Hepatocyte (in vitro differentiated cells): ENCODE measurements around the gene ATP6V0A1.

ENCODE experiments used
- EZH2 ChIP-seq: fragments of 200-600 bp; sonication (generic); IDR thresholded peaks from 2 replicates; pipeline ENCODE4 v1.6.1; 2016; ENCODE audit warnings: antibody characterized with exemption, mild to moderate bottlenecking, borderline replicate concordance
- EZH2phosphoT487 ChIP-seq: fragments of 200-600 bp; sonication (generic); IDR thresholded peaks from one replicate; pipeline ENCODE4 v1.6.1; 2018; ENCODE audit warnings: antibody characterized with exemption, mild to moderate bottlenecking, low read depth, moderate library complexity; ENCODE audit not compliant: unreplicated experiment, severe bottlenecking
- TF ChIP-seq, protein P1 (sequence below): fragments of 200-600 bp; sonication (generic); IDR thresholded peaks from 2 replicates; pipeline ENCODE4 v1.5.1; 2016; ENCODE audit warnings: antibody characterized with exemption, mild to moderate bottlenecking; ENCODE audit not compliant: poor library complexity

DNA sequence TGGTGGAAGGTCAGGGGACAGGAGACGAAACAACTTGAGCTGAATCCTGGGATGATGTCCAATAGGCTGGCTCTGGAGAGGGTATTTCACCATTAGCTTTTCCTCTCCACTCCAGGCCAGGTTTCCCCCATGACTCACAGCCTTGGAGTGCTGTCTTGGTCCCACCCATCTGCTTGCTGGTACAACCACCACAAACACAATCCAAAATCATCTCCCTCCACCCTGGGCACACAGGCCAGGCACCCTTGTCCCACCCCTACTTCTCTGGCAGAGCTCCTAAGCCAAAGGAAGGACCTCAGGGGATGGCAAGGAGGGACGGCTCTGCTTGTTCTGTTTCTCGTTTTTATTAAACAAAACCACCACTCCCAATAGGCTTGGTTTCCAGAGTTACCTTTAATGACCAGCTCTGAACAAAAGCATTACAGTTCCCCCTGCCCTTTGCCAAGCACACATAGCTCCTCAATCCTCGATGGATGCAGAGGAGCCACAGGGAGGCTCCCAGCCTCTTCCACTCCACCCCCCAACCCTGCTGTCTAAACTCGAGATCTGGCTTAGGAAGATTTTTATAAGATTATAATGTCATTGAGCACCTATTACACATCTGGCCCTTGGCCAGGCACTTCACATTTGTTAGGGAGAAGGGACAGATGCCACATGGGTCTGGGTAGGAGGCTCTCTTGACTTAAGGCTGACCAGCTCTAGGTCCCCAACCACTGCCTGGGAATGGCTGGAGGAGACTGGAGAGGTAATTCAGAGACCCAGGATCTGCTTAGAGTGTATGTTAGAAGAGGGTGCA lies 49.0 kb upstream of the ATP6V0A1 start:
- TF ChIP-seq, protein P1, sequence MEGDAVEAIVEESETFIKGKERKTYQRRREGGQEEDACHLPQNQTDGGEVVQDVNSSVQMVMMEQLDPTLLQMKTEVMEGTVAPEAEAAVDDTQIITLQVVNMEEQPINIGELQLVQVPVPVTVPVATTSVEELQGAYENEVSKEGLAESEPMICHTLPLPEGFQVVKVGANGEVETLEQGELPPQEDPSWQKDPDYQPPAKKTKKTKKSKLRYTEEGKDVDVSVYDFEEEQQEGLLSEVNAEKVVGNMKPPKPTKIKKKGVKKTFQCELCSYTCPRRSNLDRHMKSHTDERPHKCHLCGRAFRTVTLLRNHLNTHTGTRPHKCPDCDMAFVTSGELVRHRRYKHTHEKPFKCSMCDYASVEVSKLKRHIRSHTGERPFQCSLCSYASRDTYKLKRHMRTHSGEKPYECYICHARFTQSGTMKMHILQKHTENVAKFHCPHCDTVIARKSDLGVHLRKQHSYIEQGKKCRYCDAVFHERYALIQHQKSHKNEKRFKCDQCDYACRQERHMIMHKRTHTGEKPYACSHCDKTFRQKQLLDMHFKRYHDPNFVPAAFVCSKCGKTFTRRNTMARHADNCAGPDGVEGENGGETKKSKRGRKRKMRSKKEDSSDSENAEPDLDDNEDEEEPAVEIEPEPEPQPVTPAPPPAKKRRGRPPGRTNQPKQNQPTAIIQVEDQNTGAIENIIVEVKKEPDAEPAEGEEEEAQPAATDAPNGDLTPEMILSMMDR: no peak
- TF ChIP-seq EZH2 (no peak), EZH2phosphoT487 (no peak)
